ENCODE data around the gene LAMA2.

LAMA2 gene, protein sequence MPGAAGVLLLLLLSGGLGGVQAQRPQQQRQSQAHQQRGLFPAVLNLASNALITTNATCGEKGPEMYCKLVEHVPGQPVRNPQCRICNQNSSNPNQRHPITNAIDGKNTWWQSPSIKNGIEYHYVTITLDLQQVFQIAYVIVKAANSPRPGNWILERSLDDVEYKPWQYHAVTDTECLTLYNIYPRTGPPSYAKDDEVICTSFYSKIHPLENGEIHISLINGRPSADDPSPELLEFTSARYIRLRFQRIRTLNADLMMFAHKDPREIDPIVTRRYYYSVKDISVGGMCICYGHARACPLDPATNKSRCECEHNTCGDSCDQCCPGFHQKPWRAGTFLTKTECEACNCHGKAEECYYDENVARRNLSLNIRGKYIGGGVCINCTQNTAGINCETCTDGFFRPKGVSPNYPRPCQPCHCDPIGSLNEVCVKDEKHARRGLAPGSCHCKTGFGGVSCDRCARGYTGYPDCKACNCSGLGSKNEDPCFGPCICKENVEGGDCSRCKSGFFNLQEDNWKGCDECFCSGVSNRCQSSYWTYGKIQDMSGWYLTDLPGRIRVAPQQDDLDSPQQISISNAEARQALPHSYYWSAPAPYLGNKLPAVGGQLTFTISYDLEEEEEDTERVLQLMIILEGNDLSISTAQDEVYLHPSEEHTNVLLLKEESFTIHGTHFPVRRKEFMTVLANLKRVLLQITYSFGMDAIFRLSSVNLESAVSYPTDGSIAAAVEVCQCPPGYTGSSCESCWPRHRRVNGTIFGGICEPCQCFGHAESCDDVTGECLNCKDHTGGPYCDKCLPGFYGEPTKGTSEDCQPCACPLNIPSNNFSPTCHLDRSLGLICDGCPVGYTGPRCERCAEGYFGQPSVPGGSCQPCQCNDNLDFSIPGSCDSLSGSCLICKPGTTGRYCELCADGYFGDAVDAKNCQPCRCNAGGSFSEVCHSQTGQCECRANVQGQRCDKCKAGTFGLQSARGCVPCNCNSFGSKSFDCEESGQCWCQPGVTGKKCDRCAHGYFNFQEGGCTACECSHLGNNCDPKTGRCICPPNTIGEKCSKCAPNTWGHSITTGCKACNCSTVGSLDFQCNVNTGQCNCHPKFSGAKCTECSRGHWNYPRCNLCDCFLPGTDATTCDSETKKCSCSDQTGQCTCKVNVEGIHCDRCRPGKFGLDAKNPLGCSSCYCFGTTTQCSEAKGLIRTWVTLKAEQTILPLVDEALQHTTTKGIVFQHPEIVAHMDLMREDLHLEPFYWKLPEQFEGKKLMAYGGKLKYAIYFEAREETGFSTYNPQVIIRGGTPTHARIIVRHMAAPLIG (N-terminal part only)

DNA sequence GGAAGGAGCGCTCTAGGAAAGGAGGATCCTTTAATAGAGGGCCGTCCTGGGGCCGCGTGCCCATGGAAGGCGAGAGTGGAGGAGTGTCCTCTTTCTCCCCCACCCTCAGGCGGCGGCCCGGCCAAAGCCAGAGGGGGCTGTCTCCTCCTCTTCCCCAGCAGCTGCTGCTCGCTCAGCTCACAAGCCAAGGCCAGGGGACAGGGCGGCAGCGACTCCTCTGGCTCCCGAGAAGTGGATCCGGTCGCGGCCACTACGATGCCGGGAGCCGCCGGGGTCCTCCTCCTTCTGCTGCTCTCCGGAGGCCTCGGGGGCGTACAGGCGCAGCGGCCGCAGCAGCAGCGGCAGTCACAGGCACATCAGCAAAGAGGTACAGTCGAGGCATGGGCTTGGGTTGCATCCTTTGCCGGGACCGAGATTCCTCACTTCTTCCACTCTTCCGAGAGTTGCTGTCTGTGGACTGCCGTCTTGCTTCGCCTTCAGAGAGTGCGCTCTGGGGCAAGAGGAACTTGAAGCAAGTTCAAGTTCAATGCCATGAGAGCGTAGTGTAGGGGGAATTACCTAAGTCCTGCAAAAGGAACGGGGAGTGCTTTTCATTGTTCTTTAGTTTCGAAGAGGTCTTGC lies at the start of gene LAMA2:
Gene LAMA2 (plus strand): TSS at position 148 of the 621 bp plus-strand sequence. CDS start 108 bp downstream, at position 256.
- no peak for DNase-seq

DNA sequence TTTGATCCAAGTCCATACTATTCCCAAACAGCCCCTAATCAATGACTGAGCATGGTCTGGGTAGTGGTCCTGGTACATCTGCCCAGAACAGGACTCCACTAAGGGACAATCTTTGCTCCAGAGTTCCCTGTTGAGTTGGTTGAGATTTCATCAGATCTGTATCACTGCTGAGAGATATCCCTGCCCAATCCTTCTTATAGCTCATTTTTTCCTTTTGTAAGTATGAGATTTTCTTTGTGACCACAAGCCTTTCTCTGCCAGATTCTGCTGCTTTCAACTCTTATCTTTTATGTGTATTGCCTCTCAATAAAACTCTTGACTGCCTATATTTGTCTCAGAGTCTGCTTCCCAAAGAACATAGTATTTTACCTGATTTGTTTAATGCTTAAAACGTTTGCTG lies 46.2 kb upstream of the LAMA2 start:
- DNase-seq: no peak

DNA sequence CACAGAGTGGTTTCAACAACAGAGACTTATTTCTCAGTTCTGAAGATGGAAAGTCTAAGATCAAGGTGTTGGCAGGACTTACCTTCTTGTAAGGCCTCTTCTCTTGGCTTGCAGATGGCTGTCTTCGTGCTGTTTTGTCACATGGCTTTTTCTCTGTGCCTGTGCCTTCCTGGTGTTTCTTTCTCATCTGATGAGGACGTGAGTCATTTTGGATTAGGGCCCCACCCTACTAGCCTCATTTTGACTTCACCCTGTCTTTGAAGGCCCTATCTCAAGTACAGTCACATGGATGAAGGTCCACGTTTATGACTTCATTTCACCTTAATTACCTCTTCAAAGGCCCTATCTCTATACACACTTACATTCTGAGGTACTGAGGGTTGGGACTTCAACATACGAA lies 41.4 kb upstream of the LAMA2 start:
- DNase-seq: no peak

DNA sequence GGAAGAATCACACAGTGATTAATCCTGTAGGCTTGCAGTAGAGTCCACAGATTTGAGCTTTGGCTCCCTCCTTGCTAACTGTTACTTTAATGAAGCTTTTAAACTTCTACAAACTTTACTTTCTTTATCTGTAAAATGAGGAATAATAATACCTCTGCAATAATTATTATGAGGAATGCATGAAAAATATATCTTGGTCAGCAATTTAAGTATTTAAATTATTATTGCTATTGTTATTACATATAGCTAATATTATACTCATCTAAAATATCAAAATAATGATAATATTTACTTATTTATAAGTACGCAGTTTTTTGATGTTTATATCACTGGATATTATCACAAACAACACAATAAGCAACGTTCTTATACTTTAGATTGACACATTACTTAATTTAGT lies 38.3 kb upstream of the LAMA2 start:
- DNase-seq: no peak

DNA sequence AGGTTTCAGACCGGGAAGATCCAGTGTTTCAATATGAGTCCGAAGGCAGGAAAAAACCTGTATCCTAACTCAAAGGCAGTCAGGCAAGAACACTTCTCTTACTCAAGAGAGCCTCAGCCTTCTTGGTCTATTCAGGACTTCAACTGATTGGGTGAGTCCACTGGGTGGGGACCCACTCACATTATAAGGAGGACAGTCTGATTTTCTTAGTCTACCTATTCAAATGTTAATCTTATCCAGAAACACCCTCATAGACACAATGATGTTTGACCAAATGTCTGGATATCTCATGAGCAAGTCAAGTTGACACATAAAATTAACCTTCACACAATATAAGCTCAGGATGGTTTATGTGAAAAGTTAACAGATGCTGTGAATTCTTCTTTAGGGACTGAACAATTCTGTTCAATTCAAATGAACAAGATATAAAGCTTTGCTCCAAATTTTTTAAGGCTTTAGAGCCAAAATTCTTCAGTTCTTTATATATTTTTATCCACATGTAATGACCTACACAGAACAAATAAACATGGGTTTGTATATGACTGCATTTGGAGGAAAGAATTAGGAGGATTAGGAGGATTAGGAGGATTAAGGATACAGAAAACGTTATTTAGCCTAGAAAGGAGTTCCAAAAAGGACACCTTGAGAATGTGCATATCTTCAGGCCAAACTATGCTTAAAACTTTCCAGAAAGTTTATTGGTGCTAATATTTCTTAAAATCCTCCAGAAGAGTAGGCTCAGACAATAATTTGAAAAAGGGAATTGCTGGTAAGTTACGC lies 35.3 kb upstream of the LAMA2 start:
- DNase-seq: no peak

DNA sequence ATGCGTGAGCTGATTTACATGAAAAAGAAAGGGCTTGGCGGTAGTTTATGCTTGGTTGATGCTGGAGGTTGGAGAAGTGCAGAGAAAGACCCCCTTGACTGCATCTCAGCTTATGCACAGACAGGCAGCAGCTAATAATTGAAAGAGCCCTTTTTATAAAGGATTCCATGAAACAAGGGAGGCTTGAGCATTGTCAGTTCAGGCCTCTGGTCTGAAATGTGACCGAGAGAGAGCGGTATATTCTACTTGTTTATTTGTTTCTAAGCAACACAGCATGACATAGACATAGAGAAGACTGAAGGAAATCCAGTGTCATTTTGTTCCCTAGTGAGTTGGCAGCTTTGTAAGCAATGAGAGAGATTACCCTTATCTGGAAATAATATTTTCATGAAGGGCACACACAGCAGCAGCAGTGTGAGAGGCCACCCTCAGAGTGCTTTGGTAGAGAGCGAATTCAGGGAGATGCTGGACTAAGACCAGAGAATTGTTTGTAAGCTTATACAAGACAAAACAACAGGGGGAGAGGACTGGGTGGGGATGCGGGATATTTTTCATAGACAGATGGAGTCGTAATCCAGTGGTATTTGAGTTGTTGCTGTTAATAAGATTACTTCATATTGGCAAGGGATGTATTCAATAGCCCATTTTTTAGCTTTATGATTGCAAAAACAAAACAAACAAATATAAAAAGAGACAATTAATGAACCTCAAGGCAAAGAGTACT lies 34.6 kb upstream of the LAMA2 start:
- no peak for DNase-seq

DNA sequence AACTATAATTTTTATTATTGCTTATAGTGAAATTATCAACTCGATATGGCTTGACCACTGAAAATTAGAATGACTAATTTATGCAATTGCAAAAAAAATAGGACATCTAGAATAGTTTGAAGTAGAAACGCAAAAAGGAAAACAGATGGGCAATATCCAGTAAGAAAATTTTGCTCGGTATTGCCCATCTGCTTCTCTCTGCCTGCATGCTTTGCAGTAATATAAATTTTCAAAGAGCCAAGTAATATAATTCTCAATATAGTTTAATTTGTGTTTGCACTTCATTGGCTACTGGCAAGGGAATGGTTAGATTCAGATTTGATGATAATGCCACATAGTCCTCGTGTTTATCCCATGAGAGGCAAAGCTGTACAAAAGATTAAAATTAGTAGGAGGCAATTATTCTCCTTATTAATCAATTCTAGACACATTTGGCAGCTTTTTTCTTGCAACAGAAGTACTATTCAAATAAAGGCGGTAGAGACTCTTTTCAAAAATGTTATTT lies 27.3 kb upstream of the LAMA2 start:
- DNase-seq: no peak

DNA sequence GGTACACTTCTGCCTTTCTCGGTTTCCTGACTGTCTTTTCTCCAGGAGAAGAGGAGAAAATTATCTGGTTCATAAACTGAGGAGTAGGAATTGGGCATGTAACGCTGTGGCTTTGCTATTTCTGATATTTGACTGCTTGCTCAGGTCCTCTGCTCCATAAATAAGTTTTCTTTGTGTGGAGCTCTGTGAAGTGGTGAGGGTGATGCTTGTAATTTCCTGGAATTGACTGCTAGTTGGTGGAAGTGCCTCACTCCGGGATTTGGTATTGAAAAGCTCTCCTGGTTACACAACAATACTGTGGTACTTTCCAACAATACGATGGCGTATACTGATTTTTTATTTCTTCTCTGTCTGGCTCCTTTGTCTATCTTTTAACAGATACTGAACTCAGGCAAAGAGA lies 25.1 kb upstream of the LAMA2 start:
- DNase-seq: no peak

DNA sequence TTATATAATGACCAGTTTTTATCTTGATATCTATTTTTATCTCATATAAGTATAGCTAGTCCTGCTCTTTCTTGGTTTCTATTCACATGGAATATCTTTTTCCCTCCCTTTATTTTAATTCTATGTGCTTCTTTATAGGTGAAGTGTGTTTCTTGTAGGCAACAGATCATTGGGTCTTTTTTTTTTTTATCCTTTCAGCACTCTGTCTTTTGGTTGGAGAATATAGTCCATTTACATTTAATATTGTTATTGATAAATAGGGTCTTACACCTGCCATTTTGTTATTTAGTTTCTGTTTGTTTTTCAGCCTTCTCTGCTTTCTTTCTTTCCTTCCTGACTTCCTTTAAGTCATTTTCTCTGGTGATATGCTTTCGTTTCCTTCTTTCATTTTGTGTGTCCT lies 22.2 kb upstream of the LAMA2 start:
- no peak for DNase-seq

DNA sequence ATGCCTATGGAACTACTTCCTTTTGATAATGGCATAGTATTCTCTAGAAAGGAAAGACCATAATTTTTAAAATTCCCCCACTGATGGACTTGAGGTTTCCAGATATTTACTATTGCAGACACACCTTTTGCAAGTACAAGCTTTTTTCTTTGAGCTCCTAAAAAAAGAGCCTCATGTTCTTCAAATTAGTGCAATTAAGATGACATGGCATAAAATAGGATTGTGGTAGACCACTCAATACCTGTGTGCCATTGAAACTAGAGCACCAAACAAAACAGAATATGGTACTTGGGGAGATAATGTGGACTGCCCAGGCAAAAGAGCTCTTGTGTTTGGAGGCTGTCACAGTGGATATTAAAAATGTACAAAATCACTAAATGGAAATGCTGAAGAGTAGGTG lies 19.0 kb upstream of the LAMA2 start:
- no peak for DNase-seq

DNA sequence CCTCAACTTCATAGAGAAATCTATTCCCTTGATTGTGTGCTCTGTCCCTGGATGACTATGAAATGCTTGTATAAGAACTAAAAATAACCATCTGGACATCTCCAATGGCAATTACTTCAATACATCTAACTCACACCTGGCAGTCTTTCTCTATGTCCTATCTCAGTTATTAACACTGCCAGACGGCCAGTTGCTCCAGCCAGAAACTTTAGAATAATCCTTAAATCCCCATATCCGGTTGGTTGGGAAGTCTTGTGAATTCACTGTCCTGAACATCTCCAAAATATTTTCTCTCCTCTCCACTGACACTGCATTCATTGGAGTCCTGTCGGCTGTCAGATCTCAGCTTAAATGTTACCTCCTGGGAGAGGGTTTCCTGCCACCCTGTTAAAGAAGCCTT lies 12.2 kb upstream of the LAMA2 start:
- no peak for DNase-seq

DNA sequence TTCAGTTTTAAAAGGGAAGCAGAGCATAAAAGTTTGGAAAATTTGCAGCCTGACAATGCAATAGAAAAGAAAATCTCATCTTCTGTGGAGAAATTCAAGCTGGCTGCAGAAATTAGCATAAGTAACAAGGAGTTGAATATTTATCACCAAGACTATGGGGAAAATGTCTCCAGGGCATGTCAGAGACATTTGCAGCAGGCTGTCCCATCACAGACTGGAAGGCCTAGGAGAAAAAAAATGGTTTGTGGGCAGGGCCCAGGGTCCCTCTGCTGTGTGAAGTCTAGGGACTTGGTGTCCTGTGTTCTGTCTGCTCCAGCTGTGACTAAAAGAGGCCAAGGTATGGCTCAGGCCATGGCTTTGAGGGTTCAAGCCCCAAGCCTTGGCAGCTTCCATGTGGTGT lies 8.1 kb upstream of the LAMA2 start:
- no peak for DNase-seq

DNA sequence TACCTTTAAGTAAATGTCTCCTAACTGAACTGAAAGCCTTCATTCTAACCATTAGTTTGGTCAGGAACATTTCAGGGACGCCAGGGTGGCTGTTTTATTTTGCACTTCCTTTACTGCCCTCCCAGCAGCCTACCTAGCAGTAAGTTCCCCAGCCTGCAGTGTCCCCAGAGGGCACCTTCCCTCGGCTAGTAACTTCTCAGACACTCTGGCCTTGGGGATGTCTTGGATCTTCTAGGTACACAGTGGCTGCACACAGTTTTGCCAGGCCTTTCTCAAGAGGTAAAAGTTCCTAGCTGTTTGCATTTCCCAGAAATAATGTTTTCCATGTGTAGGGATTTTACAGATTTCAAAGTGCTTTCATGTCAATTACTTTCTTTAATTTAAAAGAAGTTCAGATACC lies 378 bp upstream of the LAMA2 start:
- DNase-seq: no peak

DNA sequence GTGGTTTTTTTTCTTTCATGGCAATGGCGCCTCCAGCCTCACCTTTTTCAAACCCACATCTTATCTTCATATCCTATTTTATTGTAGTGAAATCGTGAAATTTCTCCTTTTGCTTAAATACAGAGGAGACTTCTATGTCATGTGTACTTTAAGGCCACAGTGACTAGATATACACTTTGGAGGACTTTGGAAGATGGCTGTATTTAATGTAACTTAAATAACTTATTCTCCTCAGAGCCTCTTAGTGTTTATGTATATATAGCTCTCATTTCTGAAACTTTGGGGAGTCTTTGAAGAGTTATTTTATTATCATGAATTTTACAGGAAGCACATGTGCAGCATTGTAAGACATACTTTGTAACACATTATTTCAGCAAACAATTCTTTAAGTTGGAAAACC lies 968 bp downstream of the LAMA2 start:
- DNase-seq: no peak

DNA sequence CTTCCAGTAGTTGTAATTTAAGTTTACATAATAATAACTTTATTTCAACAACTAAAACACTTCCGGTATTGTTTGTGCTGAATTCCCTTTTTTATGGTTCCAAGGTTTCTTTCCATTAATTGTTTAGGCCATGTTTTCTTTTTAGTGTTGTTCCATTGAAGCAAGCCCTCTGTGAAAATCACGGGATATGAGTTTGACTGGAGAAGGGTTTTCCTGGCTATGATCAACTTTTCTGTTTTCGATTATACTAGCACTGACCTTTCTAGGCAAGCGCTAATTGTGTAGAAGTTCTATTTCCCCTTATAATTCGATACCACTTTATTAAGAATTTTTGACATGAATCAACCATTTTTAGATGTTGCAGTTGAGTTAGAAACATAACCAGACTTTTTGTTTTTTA lies 2.4 kb downstream of the LAMA2 start:
- DNase-seq: no peak

DNA sequence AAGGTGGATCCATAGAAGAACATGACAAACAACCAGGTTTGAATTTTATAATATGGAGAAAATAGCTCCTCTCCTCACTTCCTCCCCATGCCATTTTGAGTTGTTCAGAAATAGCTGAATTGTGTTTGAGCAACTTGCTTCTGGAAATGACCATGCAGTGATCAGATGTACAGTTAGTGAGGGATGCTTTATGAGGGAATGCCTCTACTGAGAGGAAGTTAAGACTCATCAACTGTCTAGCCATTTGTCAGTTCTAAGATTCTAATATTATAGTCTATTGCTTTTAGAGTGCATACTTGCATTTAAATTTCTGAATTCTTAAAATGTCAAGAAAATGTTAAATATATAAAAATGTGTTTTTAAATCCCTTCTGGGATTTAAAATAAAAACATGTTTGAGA lies 3.8 kb downstream of the LAMA2 start:
- no peak for DNase-seq

DNA sequence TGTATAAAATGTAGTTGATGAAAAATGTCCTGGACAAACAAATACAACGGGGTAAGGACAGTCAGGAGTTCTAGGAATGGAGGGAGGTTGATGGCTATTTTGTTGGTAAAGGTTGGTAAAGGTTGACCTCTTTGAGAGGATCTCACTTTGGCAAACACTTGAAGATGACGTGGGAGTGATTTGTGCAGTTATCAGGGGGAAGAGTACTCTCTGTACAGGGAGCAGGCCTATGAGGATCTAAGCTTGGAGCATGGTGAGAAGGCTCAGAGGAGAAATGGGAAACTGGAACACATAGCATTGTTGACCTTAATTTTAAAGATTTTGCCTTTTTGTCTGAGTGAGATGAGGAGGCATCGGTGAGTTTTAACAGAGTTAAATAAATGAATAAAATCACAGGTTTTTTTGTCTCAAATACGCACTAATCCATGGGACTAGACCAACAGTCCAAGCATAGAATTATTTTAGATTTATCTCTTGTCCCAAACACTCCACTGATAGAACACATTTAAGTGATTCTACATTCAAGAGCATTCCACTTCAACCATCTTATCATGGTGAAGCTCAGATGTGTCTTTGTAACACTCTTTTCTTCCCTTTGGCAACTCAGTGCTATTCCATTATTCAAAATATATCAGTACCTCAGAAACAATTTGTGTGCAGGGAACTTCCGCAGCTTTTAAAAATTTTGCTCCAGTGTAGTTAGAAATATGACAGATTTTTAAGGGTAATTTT lies 5.7 kb downstream of the LAMA2 start:
- DNase-seq: no peak

DNA sequence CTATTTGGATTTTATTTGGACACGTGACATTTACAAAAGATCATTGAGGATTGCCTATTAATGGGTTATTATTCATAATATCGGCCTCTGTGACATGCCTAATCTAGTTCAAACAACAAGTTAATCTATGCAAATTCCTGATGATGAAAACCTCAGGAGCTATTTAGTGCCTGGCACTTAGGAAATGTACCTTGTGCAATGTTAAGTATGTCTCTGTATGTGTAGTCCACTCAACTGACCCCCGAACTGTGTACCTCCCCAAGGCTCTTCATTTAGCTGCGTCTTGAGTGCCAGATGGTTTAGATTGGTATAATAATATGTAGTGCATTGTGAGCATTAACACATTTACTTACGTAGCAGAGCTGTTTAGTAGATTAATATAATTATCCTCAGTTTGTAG lies 6.9 kb downstream of the LAMA2 start:
- no peak for DNase-seq

DNA sequence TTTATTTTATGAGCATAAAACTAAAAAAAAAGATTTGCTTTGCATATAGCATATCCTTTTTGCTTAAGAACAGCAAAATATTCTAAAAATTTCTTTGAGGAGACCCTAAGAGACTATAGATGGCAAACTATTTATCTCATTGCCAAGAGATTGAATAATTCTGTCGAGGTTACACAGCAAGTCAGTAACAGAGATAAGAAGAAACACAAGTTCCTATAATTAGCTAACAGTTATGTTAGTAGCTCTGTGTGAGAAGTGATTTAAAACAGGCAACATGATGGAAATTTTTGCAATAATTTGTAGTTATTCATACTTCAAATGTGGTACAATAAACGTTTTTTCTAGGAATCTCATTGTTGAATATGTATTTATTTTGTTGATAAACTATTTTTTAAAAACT lies 9.1 kb downstream of the LAMA2 start:
- DNase-seq: no peak

DNA sequence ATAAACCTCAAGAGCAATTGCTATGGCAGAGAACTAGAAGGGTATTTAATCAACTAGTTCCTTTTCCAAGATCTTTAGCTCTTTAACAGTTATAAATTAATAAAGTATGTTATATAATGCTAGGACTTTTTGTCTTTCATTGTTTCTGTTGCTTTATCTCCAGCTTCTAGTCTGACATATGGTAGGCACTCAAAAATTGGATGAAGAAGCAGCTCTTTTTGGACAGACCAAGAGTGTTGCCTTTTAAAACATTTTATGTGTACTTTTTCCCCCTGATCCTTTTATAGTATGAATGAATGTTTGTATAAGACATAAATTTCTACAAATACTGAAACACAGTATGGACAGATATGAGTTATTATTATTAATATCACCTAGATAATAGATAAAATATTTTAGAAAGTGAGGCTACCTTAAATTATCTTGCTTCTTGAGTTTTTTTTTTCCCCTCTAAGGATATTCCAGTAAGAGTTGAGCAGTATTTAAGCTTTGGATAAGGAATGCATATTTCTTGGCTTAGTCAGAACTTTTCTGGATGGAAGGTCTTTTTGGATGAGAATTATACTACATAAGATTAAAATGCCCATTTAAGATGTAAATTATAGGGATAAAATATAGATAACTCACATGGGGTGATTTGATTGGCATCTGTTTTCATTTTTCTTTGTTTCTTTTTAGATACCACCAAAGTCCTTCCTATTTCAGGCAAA lies 16.6 kb downstream of the LAMA2 start:
- DNase-seq: no peak

All from NCI-H2107 (cell line).